Measurements from ENCODE around the gene BRAT1. TPM values are rescaled to one million over a fixed set of nuclear protein-coding genes. Genes with fewer than 3 reads are reported as not detected.

Gene BRAT1
- polyA plus RNA-seq, 1 experiment: 6.2 TPM

GRCh38 chr7:2569421-2569820 is 14.1 kb upstream of the BRAT1 start:
- no peak for DNase-seq (ENCODE audit: low read depth, low spot score)
- no peaks in the 10 kb centered on the region for H3K27me3 ChIP-seq (ENCODE audit: control insufficient read depth, insufficient read depth, low read length)
- CTCF ChIA-PET: no interaction called here
- no peak overlapping the region for H3K27ac ChIP-seq (ENCODE audit: low read depth, low read length)
- TF ChIP-seq CTCF (IDR thresholded peaks at IDR 0.05; ENCODE audit: low read depth, low read length): no peak
- no peaks in the 10 kb centered on the region for H3K9me3 ChIP-seq (ENCODE audit: control insufficient read depth, insufficient read depth, low read length)
- POLR2A ChIA-PET: no interaction called here
- H3K4me3 ChIP-seq (ENCODE audit: low read depth, low read length): no peak overlapping the region

GRCh38 chr7:2568521-2569223 is 13.3 kb upstream of the BRAT1 start:
- H3K9me3 ChIP-seq (ENCODE audit: control insufficient read depth, insufficient read depth, low read length): no peaks in the 10 kb centered on the region
- H3K27ac ChIP-seq (ENCODE audit: low read depth, low read length): no peak overlapping the region
- POLR2A ChIA-PET: no interaction called here
- TF ChIP-seq CTCF (IDR thresholded peaks at IDR 0.05; ENCODE audit: low read depth, low read length): no peak
- H3K4me3 ChIP-seq (ENCODE audit: low read depth, low read length): no peak overlapping the region
- CTCF ChIA-PET: interaction anchor here (0.6 to 1.5 kb wide), 4 partner anchors 9 to 298 kb away, joined by 3 to 8 read pairs (median 4); no protein-coding TSS in a partner anchor
- H3K27me3 ChIP-seq (ENCODE audit: control insufficient read depth, insufficient read depth, low read length): no peaks in the 10 kb centered on the region
- DNase-seq (ENCODE audit: low read depth, low spot score): no peak

GRCh38 chr7:2567679-2568278 is 12.5 kb upstream of the BRAT1 start:
- H3K4me3 ChIP-seq (ENCODE audit: low read depth, low read length): no peak overlapping the region
- CTCF ChIA-PET: interaction anchor here (0.6 to 1.7 kb wide), 11 partner anchors 8 to 701 kb away, joined by 3 to 8 read pairs (median 3); no protein-coding TSS in a partner anchor
- POLR2A ChIA-PET: no interaction called here
- H3K9me3 ChIP-seq (ENCODE audit: control insufficient read depth, insufficient read depth, low read length): no peaks in the 10 kb centered on the region
- TF ChIP-seq CTCF (IDR thresholded peaks at IDR 0.05; ENCODE audit: low read depth, low read length): peak; percentile 77
- peak overlapping the region; percentile 57 for H3K27ac ChIP-seq (ENCODE audit: low read depth, low read length)
- H3K27me3 ChIP-seq (ENCODE audit: control insufficient read depth, insufficient read depth, low read length): no peaks in the 10 kb centered on the region
- DNase-seq (ENCODE audit: low read depth, low spot score): no peak

GRCh38 chr7:2566890-2567678 is 11.8 kb upstream of the BRAT1 start:
- DNase-seq (ENCODE audit: low read depth, low spot score): peak; percentile 69
- TF ChIP-seq CTCF (IDR thresholded peaks at IDR 0.05; ENCODE audit: low read depth, low read length): no peak
- Histone ChIP-seq H3K9me3 (ENCODE audit: control insufficient read depth, insufficient read depth, low read length) (no peaks in the 10 kb centered on the region), H3K27me3 (ENCODE audit: control insufficient read depth, insufficient read depth, low read length) (no peaks in the 10 kb centered on the region), H3K4me3 (ENCODE audit: low read depth, low read length) (peak overlapping the region; percentile 62), H3K27ac (ENCODE audit: low read depth, low read length) (peak overlapping the region; percentile 57)
- ChIA-PET CTCF (interaction anchor here (0.5 to 1.7 kb wide), 12 partner anchors 19 to 702 kb away, joined by 3 to 8 read pairs (median 4); no protein-coding TSS in a partner anchor), POLR2A (interaction anchor here (0.6 to 0.7 kb wide), 2 partner anchors 13 to 21 kb away, joined by 3 read pairs; no protein-coding TSS in a partner anchor)

Measured in AG04450 (cell line).